H1 (cell line): ENCODE results near the gene BBLN. TPM values are rescaled to one million over a fixed set of nuclear protein-coding genes. Genes with fewer than 3 reads are reported as not detected.

ENCODE experiments used
- CTCF ChIA-PET: fragments of 300-600 bp; sonication (Branson Sonifier 250); formaldehyde crosslinking; loops from one replicate; lab custom pipeline; 2021; ENCODE audit not compliant: partially characterized antibody; lab: Charles Lee
- POLR2A ChIA-PET: fragments of 300-600 bp; sonication (Branson Sonifier 250); formaldehyde crosslinking; loops from one replicate; lab custom pipeline; 2021; ENCODE audit warnings: inconsistent platforms; ENCODE audit not compliant: partially characterized antibody; lab: Charles Lee
- DNase-seq, 2 experiments: peaks; one replicate each; pipeline versions ENCODE4 v3.0.0 to v3.0.0-alpha.2; 2010 to 2022; ENCODE audit warnings: low spot score in 2 of 2, low read depth in 1 of 2, mixed read lengths in 1 of 2
- FAIRE-seq: peaks from 2 replicates; lab custom pipeline; 2011; peaks lifted over from hg19 to GRCh38; lab: Jason Lieb, UNC
- H2AFZ ChIP-seq: 2 replicates; pipeline ENCODE4 v1.8.1; 2012; ENCODE audit warnings: low read length, inconsistent platforms
- H2AK5ac ChIP-seq: 2 replicates; pipeline ENCODE4 v1.6.1; 2013; ENCODE audit warnings: low read depth, low read length
- H2BK120ac ChIP-seq: replicated peaks from 2 replicates; pipeline ENCODE3; 2013; ENCODE audit warnings: low read depth, low read length, inconsistent platforms
- H2BK12ac ChIP-seq: 2 replicates; pipeline ENCODE4 v1.6.1; 2013; ENCODE audit warnings: low read depth, low read length
- H2BK15ac ChIP-seq: 2 replicates; pipeline ENCODE4 v1.6.1; 2013; ENCODE audit warnings: low read length
- H2BK20ac ChIP-seq: 2 replicates; pipeline ENCODE4 v1.6.1; 2013; ENCODE audit warnings: low read length
- H2BK5ac ChIP-seq: 2 replicates; pipeline ENCODE4 v1.6.1; 2013; ENCODE audit warnings: low read depth, low read length
- H3K14ac ChIP-seq: 2 replicates; pipeline ENCODE4 v1.6.1; 2013; ENCODE audit warnings: inconsistent platforms; ENCODE audit not compliant: insufficient read length
- H3K18ac ChIP-seq: 2 replicates; pipeline ENCODE4 v1.6.1; 2013; ENCODE audit warnings: low read length; ENCODE audit errors: extremely low read depth
- H3K23ac ChIP-seq: 2 replicates; pipeline ENCODE4 v1.6.1; 2013; ENCODE audit warnings: inconsistent platforms; ENCODE audit not compliant: insufficient read length
- H3K23me2 ChIP-seq: 2 replicates; pipeline ENCODE4 v1.6.1; 2013; ENCODE audit warnings: low read depth, low read length
- H3K27ac ChIP-seq: 2 replicates; pipeline ENCODE4 v1.6.1; 2011; ENCODE audit warnings: low read depth, low read length, inconsistent platforms
- H3K27me3 ChIP-seq, 4 experiments: replicated peaks in 1 of 4; 1 replicate in 1 of 4; 2 replicates in 3 of 4; pipeline versions ENCODE4 v1.6.1 to v1.8.1; 2011 to 2013; ENCODE audit warnings: low read length in 3 of 4, mild to moderate bottlenecking in 3 of 4, inconsistent platforms in 2 of 4, mixed read lengths in 2 of 4, moderate library complexity in 1 of 4; ENCODE audit not compliant: control insufficient read depth in 3 of 4, insufficient read depth in 3 of 4; ENCODE audit errors: extremely low read depth in 1 of 4
- H3K36me3 ChIP-seq, 4 experiments: 2 replicates each; pipeline versions ENCODE4 v1.6.1 to v1.8.1; 2011 to 2013; ENCODE audit warnings: mild to moderate bottlenecking in 4 of 4, low read length in 3 of 4, moderate library complexity in 2 of 4, control low read depth in 1 of 4, inconsistent platforms in 1 of 4; ENCODE audit not compliant: insufficient read depth in 4 of 4, control insufficient read depth in 2 of 4
- H3K4ac ChIP-seq: replicated peaks from 2 replicates; pipeline ENCODE3; 2013; ENCODE audit warnings: low read length, low read depth, mixed read lengths, inconsistent platforms; ENCODE audit not compliant: insufficient read length
- H3K4me1 ChIP-seq, 4 experiments: replicated peaks in 1 of 4; 1 replicate in 1 of 4; 2 replicates in 3 of 4; pipeline versions ENCODE4 v1.6.1 to v1.8.1; 2011 to 2013; ENCODE audit warnings: low read length in 3 of 4, inconsistent platforms in 2 of 4, mixed read lengths in 1 of 4; ENCODE audit not compliant: insufficient read depth in 4 of 4, control insufficient read depth in 3 of 4
- H3K4me2 ChIP-seq, 2 experiments: 2 replicates each; pipeline versions ENCODE4 v1.6.1 to v1.8.1; 2011 to 2013; ENCODE audit warnings: low read depth in 2 of 2, low read length in 2 of 2, control low read depth in 1 of 2, inconsistent platforms in 1 of 2, mild to moderate bottlenecking in 1 of 2; ENCODE audit not compliant: insufficient read depth in 1 of 2
- H3K4me3 ChIP-seq, 4 experiments: fragments of 200-600, 300-600 bp in 1 of 4; sonication (generic), shearing (Covaris generic), sonication (Bioruptor Twin) in 1 of 4; 2 replicates each; pipeline versions ENCODE4 v1.5.1 to v1.8.1; 2011 to 2016; ENCODE audit warnings: low read length in 4 of 4, low read depth in 3 of 4, control low read depth in 2 of 4, inconsistent platforms in 2 of 4, mild to moderate bottlenecking in 2 of 4, mixed read lengths in 1 of 4, moderate library complexity in 1 of 4; ENCODE audit not compliant: insufficient read depth in 2 of 4; ENCODE audit errors: extremely low read depth in 1 of 4
- H3K56ac ChIP-seq: replicated peaks from 2 replicates; pipeline ENCODE3; 2013; ENCODE audit warnings: low read depth, mild to moderate bottlenecking, mixed read lengths, low read length, inconsistent platforms; ENCODE audit not compliant: insufficient read length
- H3K79me1 ChIP-seq: 2 replicates; pipeline ENCODE4 v1.6.1; 2013; ENCODE audit warnings: low read depth, low read length, control low read depth
- H3K79me2 ChIP-seq, 2 experiments: 2 replicates each; pipeline versions ENCODE4 v1.6.1 to v1.8.1; 2012 to 2013; ENCODE audit warnings: low read length in 2 of 2, mild to moderate bottlenecking in 2 of 2, inconsistent platforms in 1 of 2; ENCODE audit not compliant: insufficient read depth in 2 of 2, control insufficient read depth in 1 of 2
- H3K9ac ChIP-seq, 4 experiments: replicated peaks in 1 of 4; 1 replicate in 1 of 4; 2 replicates in 3 of 4; pipeline versions ENCODE4 v1.6.1 to v1.8.1; 2011 to 2013; ENCODE audit warnings: low read depth in 3 of 4, low read length in 3 of 4, control low read depth in 2 of 4, mild to moderate bottlenecking in 2 of 4, moderate library complexity in 2 of 4, inconsistent platforms in 1 of 4; ENCODE audit errors: extremely low read depth in 1 of 4
- H3K9me3 ChIP-seq, 2 experiments: 2 replicates each; pipeline versions ENCODE4 v1.6.1 to v1.8.1; 2012 to 2013; ENCODE audit warnings: mild to moderate bottlenecking in 2 of 2, moderate library complexity in 2 of 2, control low read depth in 1 of 2, inconsistent platforms in 1 of 2, low read depth in 1 of 2, low read length in 1 of 2, mixed read lengths in 1 of 2; ENCODE audit not compliant: insufficient read depth in 2 of 2
- H4K20me1 ChIP-seq, 2 experiments: replicated peaks in 1 of 2; 2 replicates each; pipeline versions ENCODE3 to v1.8.1; 2011 to 2013; ENCODE audit warnings: inconsistent platforms in 2 of 2, low read length in 2 of 2, mild to moderate bottlenecking in 1 of 2; ENCODE audit not compliant: insufficient read depth in 2 of 2, control insufficient read depth in 1 of 2
- H4K5ac ChIP-seq: 2 replicates; pipeline ENCODE4 v1.6.1; 2013; ENCODE audit warnings: low read length, low read depth, mixed read lengths, inconsistent platforms; ENCODE audit not compliant: insufficient read length
- H4K8ac ChIP-seq: 2 replicates; pipeline ENCODE4 v1.8.0; 2013; ENCODE audit warnings: mild to moderate bottlenecking, moderate library complexity, low read length, inconsistent platforms; ENCODE audit not compliant: insufficient read depth; ENCODE audit errors: extremely low read depth
- H4K91ac ChIP-seq: replicated peaks from 2 replicates; pipeline ENCODE3; 2013; ENCODE audit warnings: low read length, mixed read lengths, inconsistent platforms; ENCODE audit not compliant: insufficient read length
- ASH2L ChIP-seq: fragments of 200-600, 300-600 bp; sonication (generic); IDR thresholded peaks from one replicate; pipeline ENCODE4 v1.7.1; 2017; ENCODE audit warnings: low read length
- ATF2 ChIP-seq: IDR thresholded peaks from 2 replicates; pipeline ENCODE4 v1.6.1; 2012; ENCODE audit warnings: low read length, inconsistent platforms
- BRCA1 ChIP-seq: IDR thresholded peaks from 2 replicates; pipeline ENCODE4 v1.6.1; 2012; ENCODE audit warnings: low read depth, low read length, improper control_type of control experiment
- EZH2 ChIP-seq: fragments of 200-600 bp; sonication (generic); IDR thresholded peaks from 2 replicates; pipeline ENCODE4 v1.7.1; 2012; ENCODE audit warnings: low read depth, mild to moderate bottlenecking, moderate library complexity, low read length, inconsistent platforms; ENCODE audit not compliant: severe bottlenecking
- HDAC2 ChIP-seq, 2 experiments: fragments of 300-600 bp in 1 of 2; sonication (generic) in 1 of 2; IDR thresholded peaks; 2 replicates each; pipeline ENCODE4 v1.6.1; 2011 to 2012; ENCODE audit warnings: low read depth in 2 of 2, low read length in 2 of 2, mild to moderate bottlenecking in 2 of 2, moderate library complexity in 2 of 2, borderline replicate concordance in 1 of 2, inconsistent platforms in 1 of 2
- JUND ChIP-seq: IDR thresholded peaks from 2 replicates; pipeline ENCODE4 v1.6.1; 2011; ENCODE audit warnings: mild to moderate bottlenecking, improper control_type of control experiment, low read length
- KDM4A ChIP-seq: IDR thresholded peaks from one replicate; pipeline ENCODE4 v1.7.1; 2012; ENCODE audit warnings: low read depth, mild to moderate bottlenecking, moderate library complexity, low read length, inconsistent platforms; ENCODE audit not compliant: severe bottlenecking
- SIN3A ChIP-seq, 2 experiments: IDR thresholded peaks in 1 of 2; conservative IDR thresholded peaks in 1 of 2; 2 replicates each; pipeline ENCODE4 v1.6.1; 2011 to 2012; ENCODE audit warnings: low read length in 2 of 2, improper control_type of control experiment in 1 of 2, low read depth in 1 of 2, mild to moderate bottlenecking in 1 of 2
- WGBS, 2 experiments: shearing (Covaris generic) in 1 of 2; methylation state at CpG; one replicate each; pipeline versions ENCODE4 v1.1.6 to v1.1.7; 2013 to 2015; ENCODE audit warnings: low lambda C conversion rate in 2 of 2, mixed read lengths in 2 of 2, inconsistent platforms in 1 of 2, low coverage in 1 of 2, missing lambda C conversion rate in 1 of 2; ENCODE audit not compliant: insufficient replicate concordance in 2 of 2, insufficient coverage in 1 of 2, insufficient read length in 1 of 2; ENCODE audit errors: extremely low coverage in 1 of 2, missing lambda C conversion rate in 1 of 2; 5-methylcytosine and 5-hydroxymethylcytosine counted together
- polyA plus RNA-seq, 7 experiments: library from polyadenylated mRNA; depleted of rRNA in 3 of 7; stranded (reverse) in 5 of 7; unstranded in 2 of 7; fragments of >200 nt in 5 of 7; fragments of 200-250 nt in 2 of 7; gene quantifications; 1 replicate in 5 of 7; 2 replicates in 1 of 7; 4 replicates in 1 of 7; pipeline versions ENCODE4 v1.2.1 to v1.2.3, GENCODE V29; 2011 to 2013; ENCODE audit warnings: missing spikeins in 2 of 7, mixed read lengths in 2 of 7
- total RNA-seq: library from RNA; stranded (reverse); fragmentation: NEBNext Ultra II Directional; extraction: Animal tissue kit (Norgen Biotek cat#: 25700); gene quantifications from 2 replicates; pipeline ENCODE4 v1.2.1, GENCODE V29; 2021

The BBLN gene
- total and polyA plus RNA-seq, 2 of the 8 experiments (the other 6 are each of a cell fraction or from before 2014, with no cell fraction given), result 63.1 to 164 TPM

- peaks cover 0 to 3% of the 10 kb centered on the region in 2 experiments; a peak in 1 of 4 replicates for H3K79me2 ChIP-seq
- no peak overlapping the region for H2BK120ac ChIP-seq
- H3K23me2 ChIP-seq, result peaks cover 6% of the 10 kb centered on the region; the same call in 1 of the 2 replicates
- H4K5ac ChIP-seq, result no peak overlapping the region
- H3K27ac ChIP-seq, result no peak overlapping the region
- no peak overlapping the region for H2BK15ac ChIP-seq
- POLR2A ChIA-PET, result interaction anchor here (0.6 to 2.1 kb wide), 7 partner anchors 8 to 50 kb away, joined by 3 to 14 read pairs (median 5); no protein-coding TSS in a partner anchor
- FAIRE-seq, result no peak
- H3K27me3 ChIP-seq, result no peaks in the 10 kb centered on the region
- no peak overlapping the region for H3K9ac ChIP-seq
- WGBS, 2 experiments, result 87% methylated on average over 15 of the region's 15 CpGs; no CpG with 5 or more reads in 1 of the 2 experiments
- H3K4me3 ChIP-seq, result no peak overlapping the region
- H3K4me1 ChIP-seq, result peaks cover 3 to 9% (median 7%) of the 10 kb centered on the region in 4 experiments; a peak in 6 of 7 replicates
- no peak overlapping the region for H2AFZ ChIP-seq
- peaks cover 0 to 9% of the 10 kb centered on the region in 2 experiments for H4K20me1 ChIP-seq
- H2BK20ac ChIP-seq, result no peak overlapping the region
- H3K4me2 ChIP-seq, result no peak overlapping the region
- H3K23ac ChIP-seq, result no peak overlapping the region
- no peaks in the 10 kb centered on the region for H3K36me3 ChIP-seq
- H3K18ac ChIP-seq, result no peak overlapping the region
- H3K9me3 ChIP-seq, result no peaks in the 10 kb centered on the region
- H3K79me1 ChIP-seq, result no peaks in the 10 kb centered on the region; the same call in 1 of the 2 replicates
- H3K4ac ChIP-seq, result no peak overlapping the region
- H4K8ac ChIP-seq, result no peak overlapping the region
- no peak overlapping the region for H3K14ac ChIP-seq
- DNase-seq, result no peak
- H2AK5ac ChIP-seq, result no peak overlapping the region
- CTCF ChIA-PET, result interaction anchor here (1.1 to 2.3 kb wide), 5 partner anchors 10 to 81 kb away, joined by 3 to 14 read pairs (median 4); no protein-coding TSS in a partner anchor
- no peak overlapping the region for H2BK5ac ChIP-seq
- H3K56ac ChIP-seq, result no peak overlapping the region
- no peak overlapping the region for H2BK12ac ChIP-seq
- H4K91ac ChIP-seq, result no peak overlapping the region
- no peak for TF ChIP-seq BRCA1
- TF ChIP-seq KDM4A, result no peak
- no peak for TF ChIP-seq ASH2L
- TF ChIP-seq SIN3A (conservative IDR thresholded peaks at IDR 0.05 in 1 of 2, IDR thresholded peaks at IDR 0.05 in 1 of 2; ENCODE audit: low read depth in 1 of 2, low read length in 2 of 2), result no peak
- no peak for TF ChIP-seq ATF2
- no peak for TF ChIP-seq JUND
- no peak for TF ChIP-seq HDAC2 (IDR thresholded peaks at IDR 0.05; ENCODE audit: borderline replicate concordance in 1 of 2, low read depth in 2 of 2, low read length in 2 of 2)
- no peak for TF ChIP-seq EZH2
Measured at GRCh38 chr9:128206916-128207910, 47.1 kb downstream of the BBLN start.
